IPS DF 4.7 (cell line): ENCODE results near the gene PNMA3.
"Not testable (repeated sequence)": the region's sequence is repeated elsewhere in the genome, so short reads cannot be mapped to it uniquely, and the experiment has no call there.

Source experiments
- DNase-seq: peaks from one replicate; pipeline ENCODE4 v3.0.0-alpha.2; 2013; ENCODE audit warnings: low spot score; ENCODE audit errors: extremely low read depth

The PNMA3 gene

DNA sequence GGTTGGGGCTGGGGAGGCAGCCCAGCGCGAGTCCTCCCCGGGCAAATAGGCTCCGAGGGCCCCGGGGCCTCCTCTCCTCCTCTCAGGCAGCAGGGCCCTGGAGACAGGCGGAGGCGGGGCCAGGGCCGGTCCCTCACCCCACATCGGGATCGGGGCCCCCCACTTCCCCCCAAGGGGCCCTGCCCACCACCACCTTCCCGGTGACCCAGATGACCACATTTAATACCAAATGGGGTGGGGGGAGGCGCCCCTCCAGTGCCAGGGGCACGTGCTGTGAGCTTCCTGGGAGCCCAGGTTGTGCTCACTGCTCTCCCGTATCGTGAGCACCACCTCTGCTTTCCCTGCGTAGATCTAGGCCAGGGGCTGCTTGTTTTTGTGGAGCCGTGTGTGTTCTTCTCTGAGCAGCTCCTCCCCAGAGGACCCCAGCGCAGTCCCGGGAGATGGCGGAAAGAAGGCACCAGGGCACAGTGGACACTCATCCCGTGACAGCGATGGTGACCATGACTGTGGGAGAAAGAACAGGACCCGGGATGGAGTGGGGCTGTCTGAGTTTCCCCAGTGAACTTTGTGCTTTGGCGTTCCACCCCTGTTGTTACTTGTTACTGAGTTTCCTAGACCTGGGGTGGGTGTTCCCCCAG, 18.1 kb downstream of the PNMA3 start:
- no peak for DNase-seq

DNA sequence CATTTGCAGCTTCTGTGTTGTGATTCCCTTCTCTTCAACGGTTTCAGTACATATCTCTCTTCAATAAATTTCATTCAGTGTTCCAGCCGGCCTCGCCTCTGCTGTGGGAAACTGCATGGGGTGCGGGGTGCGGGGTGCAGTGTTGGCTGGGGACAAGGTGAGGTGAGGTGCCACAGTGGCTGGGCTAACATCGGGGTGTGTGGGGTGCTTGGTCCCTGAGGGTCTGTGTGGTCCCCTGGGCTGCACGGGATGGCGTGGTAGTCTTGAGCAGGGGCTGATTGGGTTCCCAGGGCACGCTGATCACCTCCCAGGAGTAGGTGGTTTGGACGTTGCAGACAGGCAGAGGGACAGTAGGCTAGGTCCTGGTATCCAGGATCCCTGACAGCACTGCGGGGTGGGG, 18.7 kb downstream of the PNMA3 start:
- DNase-seq, result no peak

DNA sequence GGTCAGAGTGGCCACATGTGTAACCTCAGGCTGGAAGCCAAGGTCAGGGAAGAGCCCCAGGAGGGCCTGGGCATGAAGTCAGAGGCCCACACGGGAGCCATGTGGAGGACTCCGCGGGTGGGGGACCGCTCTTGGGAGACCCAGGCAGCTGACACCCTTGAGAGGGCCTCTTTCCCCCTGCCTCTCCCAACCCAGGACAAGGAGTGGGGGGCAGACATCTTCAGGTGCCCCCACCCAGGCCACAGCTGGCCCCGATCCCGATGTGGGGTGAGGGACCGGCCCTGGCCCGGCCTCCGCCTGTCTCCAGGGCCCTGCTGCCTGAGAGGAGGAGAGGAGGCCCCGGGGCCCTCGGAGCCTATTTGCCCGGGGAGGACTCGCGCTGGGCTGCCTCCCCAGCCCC, 19.1 kb downstream of the PNMA3 start:
- DNase-seq, result no peak

DNA sequence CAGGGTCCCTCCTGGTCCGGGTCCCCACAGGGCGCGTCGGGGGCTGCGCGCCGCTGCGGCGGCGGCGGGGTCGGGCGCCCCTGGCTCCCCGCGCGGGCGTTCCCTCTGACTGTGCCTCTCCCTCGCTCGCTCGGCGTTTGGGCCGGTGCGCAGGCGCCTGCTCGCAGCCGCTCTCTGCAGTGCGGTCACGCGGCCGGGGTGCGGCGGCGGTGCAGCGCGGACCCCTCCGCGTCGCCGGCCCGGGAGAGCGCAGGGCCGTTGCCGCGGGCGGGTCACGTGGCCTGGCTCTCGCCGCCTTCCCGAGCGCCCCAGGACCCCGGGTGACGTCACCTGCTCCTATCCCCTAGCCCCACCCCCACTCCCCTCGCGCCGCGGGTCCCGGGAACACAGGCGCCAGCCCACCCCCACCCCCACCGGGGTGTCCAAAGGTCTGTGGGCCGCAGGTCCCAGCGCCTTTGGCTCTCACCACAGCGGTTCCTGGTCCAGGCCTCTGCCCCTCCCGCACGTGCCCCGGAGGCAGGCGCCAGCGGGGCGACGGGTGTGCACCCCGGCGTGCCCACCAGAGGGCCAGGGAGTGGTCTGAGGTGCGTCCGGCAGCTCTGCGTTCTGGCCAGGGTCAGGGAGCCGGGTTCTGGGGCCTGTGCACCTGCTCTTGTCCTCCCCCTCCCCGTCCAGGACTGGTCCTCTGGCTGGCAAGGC, 21.3 kb downstream of the PNMA3 start:
- DNase-seq, result not testable (repeated sequence)

DNA sequence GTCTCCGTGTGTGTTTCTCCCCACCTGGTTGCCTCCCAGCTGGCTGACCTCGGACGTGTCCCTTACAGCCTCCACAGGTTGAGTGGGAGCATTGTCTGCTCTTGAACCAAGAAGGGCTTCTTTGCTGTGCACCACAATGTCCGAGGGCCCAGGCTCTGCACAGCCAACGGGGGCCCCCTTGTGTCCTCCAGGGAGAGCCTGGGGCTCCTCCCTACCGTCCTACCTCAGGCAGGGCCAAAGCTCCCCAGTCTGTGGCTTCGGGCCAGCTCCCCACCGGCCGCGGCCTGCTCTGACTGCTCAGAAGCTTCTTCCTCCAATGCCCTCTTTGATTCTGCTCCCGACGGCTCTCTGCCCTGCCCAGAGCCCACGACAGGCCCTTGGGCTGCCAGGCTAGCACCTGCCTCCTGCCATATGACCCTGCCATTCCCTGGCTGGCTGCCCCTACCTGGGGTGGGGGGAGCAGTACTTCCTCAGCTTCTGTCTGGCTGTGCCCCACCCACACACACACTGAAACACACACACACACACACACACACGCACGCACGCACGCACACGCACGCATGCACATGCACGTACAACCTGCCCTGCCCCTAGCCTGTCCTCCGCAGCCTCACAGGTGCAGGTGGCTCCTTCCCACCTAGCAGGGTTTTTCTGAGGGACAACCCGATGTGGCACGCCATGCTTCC, 27.1 kb downstream of the PNMA3 start:
- DNase-seq, result not testable (repeated sequence)

DNA sequence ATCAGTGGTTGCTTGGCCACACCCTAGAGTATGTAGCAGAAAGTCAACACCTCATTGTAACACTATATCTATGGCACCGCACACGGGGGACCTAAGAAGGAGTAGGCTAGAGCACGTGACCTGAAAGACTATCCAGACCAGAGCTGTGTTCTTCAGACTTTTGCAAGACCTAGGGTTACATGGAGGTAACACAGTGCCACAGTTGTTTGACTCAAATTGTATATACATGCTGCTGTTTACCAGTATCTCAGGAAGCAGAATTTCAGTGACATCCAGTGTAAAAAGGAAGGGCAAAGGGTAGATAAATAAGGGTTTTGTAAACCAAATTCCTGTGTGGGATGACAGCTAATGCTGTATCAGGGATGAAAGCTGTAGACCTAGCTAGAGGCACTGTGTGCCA, 46.1 kb downstream of the PNMA3 start:
- no peak for DNase-seq

DNA sequence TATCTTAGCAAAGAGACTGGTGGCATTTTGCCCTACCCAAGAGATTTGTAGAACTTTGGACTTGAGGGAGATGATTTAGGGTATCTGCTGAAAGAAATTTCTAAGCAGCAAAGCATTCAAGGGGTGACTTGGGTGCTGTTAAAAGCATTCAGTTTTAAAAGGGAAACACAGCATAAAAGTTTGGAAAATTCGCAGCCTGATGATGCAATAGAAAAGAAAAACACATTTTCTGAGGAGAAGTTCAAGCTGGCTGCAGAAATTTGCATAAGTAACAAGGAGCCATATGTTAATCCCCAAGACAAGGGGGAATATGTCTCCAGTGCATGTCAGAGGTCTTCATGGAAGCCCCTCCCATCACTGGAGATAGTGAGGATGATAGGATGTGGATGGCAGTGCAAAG, 48.7 kb downstream of the PNMA3 start:
- DNase-seq, result not testable (repeated sequence)

DNA sequence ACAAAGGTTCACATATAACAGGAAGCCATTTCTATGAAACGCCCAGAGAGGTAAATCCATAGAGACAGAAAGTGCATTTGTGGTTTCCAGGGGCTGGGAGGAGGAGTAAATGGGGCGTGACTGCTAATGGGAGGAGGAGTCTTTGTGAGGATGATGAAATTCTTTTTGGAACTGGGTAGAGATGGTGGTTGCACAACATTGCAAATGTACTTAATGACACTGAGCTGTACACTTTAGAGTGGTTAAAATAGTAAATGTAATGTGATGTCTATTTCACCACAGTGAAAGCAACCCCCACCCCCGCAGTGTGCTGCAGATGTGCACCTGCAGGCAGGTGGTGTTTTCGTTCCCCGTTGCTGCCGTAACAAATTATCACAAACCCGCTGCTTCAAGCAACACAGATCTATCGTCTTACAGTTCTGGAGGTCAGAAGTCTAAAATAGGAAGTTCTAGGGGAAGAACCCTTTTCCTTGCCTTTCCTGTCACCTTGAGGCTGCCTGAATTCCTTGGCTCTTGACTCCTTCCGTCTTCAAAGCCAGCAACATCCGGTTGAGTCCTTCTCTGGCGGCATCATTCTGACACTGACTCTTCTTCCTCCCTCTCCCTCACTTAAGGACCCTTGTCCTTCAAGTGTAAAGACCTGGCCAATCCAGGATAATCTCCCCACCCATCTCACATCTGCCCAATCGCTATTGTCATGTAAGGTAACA, 50.0 kb downstream of the PNMA3 start:
- not testable (repeated sequence) for DNase-seq
